Activated T-cell treated with anti-CD3 and anti-CD28 coated beads, Interleukin-2, amount 50 U/mL, for 24 hours (primary cell): Measurements from ENCODE around the gene PPP3CA.
"Not testable (repeated sequence)": the region's sequence is repeated elsewhere in the genome, so short reads cannot be mapped to it uniquely, and the experiment has no call there.

Experiments used
- DNase-seq: peaks from one replicate; pipeline ENCODE4 v3.0.0-alpha.2; 2020
- H3K27ac Mint-ChIP-seq: 2 replicates; pipeline ENCODE4 v1.8.0; 2020; ENCODE audit warnings: mild to moderate bottlenecking, mixed read lengths
- H3K27me3 Mint-ChIP-seq: 2 replicates; pipeline ENCODE4 v1.8.0; 2020; ENCODE audit warnings: mixed read lengths
- H3K36me3 Mint-ChIP-seq: 2 replicates; pipeline ENCODE4 v1.8.0; 2020; ENCODE audit warnings: low read depth, mixed read lengths
- H3K4me1 Mint-ChIP-seq: 2 replicates; pipeline ENCODE4 v1.8.0; 2020; ENCODE audit warnings: low read depth, mixed read lengths
- H3K4me3 Mint-ChIP-seq: 2 replicates; pipeline ENCODE4 v1.8.0; 2020; ENCODE audit warnings: mild to moderate bottlenecking, moderate library complexity, mixed read lengths
- H3K9me3 Mint-ChIP-seq: 2 replicates; pipeline ENCODE4 v1.8.0; 2020; ENCODE audit warnings: mixed read lengths

The PPP3CA gene

GRCh38 chr4:101140228-101140627, 207.1 kb downstream of the PPP3CA start:
- no peak for DNase-seq
- no peak overlapping the region for H3K4me3 Mint-ChIP-seq
- H3K27me3 Mint-ChIP-seq = no peaks in the 10 kb centered on the region
- H3K9me3 Mint-ChIP-seq = no peaks in the 10 kb centered on the region
- H3K27ac Mint-ChIP-seq = no peak overlapping the region
- H3K4me1 Mint-ChIP-seq = peaks cover 51% of the 10 kb centered on the region
- no peaks in the 10 kb centered on the region for H3K36me3 Mint-ChIP-seq

DNA sequence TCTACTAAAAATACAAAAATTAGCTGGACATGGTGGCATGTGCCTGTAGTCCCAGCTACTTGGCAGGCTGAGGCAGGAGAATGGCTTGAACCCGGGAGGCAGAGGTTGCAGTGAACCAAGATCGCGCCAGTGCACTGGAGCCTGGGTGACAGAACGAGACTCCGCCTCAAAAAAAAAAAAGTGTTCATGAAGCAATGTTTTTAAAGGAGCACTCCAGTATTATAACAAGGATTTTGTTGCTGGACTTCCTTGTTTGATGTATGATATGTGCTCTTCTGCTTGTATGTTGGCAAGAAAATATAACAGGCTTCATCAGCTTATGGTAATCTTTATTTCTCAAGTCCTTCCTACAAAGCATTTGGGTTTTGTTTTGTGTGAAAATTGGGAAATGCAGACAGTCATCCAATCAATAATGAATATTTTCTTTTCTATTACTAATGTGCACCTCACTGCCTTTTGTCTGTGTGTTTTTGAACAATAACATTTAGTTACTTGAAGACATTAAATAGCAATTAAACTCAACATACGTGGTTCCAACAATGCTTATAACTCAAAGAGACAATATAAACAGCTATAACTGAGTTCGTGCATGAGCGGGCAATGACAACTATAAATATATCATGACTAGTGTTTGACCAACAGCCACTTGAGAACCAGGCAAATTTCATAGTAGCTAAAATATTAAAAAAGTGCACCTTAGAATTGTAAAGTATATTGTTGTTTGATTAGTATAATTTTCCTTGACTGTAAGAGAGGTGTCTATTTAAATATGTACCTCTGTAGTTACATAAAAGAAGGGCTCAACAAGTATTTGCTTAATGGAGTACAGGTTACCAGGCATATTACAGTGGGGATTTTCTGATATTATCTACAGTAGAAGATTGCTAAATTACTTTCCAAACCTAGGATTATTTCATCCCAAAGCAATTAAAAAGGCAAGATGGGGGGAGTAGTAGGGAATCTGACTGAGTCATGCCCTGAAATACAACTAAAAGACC, 210.7 kb downstream of the PPP3CA start:
- no peaks in the 10 kb centered on the region for H3K27me3 Mint-ChIP-seq
- H3K4me1 Mint-ChIP-seq = peaks cover 34% of the 10 kb centered on the region
- no peak for DNase-seq
- H3K4me3 Mint-ChIP-seq = no peak overlapping the region
- H3K27ac Mint-ChIP-seq = no peak overlapping the region
- peaks cover 9% of the 10 kb centered on the region for H3K36me3 Mint-ChIP-seq
- H3K9me3 Mint-ChIP-seq = peaks cover 10% of the 10 kb centered on the region

DNA sequence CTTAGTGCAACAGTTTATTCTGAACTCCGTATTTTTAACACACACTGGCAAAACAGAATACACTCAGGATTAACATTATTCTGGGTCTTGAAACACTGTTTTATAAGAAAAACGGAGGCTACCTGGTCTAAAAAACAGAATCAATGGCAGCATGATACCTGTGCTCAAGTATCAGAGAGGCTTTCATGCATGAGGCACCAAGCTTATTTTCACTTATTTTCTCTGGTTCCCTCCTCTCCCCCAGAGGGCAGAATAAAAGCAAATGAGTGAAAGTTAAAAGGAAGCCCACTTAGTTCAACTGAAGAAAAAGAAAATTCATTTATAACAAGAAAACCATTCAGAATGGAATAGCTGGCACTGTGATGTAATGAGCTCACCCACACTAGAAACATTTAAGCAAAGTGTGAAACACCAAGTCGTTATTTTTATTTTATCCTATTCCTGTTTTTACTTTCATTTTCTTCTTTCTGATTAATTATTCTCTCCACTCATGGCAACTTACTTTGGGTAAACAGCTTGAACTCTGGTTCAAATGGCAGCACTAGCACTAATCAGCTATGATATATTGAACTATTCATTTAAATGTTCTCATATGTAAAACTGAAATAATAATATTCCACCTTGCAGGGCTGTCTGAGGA, 211.8 kb downstream of the PPP3CA start:
- H3K9me3 Mint-ChIP-seq = peaks cover 11% of the 10 kb centered on the region
- DNase-seq = no peak
- H3K4me1 Mint-ChIP-seq = peaks cover 29% of the 10 kb centered on the region
- H3K27ac Mint-ChIP-seq = no peak overlapping the region
- no peaks in the 10 kb centered on the region for H3K27me3 Mint-ChIP-seq
- H3K4me3 Mint-ChIP-seq = peak overlapping the region; percentile 59
- peaks cover 10% of the 10 kb centered on the region for H3K36me3 Mint-ChIP-seq

DNA sequence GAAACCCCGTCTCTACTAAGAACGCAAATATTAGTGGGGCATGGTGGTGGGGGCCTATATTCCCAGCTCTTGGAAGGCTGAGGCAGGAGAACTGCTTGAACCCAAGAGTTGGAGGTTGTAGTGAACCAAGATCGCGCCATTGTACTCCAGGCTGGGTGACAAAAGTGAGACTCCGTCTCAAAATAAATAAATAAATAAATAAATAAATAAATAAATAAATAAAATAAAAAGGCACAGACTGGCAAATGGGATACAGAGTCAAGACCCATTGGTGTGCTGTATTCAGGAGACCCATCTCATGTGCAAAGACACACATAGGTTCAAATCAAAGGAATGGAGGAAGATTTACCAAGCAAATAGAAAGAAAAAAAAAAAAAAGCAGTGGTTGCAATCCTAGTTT, 216.3 kb downstream of the PPP3CA start:
- peaks cover 27% of the 10 kb centered on the region for H3K4me1 Mint-ChIP-seq

DNA sequence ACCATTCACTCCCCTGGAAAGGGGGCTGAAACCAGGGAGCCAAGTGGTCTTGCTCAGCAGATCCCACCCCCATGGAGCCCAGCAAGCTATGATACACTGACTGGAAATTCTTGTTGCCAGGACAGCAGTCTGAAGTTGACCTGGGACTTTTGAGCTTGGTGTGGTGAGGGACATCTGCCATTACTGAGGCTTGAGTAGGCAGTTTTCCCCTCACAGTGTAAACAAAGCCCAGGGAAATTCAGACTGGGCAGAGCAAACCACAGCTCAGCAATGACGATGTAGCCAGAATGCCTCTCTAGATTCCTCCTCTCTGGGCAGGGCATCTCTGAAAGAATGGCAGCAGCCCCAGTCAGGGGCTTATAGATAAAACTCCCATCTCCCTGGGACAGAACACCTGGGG, 218.4 kb downstream of the PPP3CA start:
- H3K36me3 Mint-ChIP-seq = peaks cover 10% of the 10 kb centered on the region
- DNase-seq, H3K27me3 Mint-ChIP-seq, H3K27ac Mint-ChIP-seq, H3K4me3 Mint-ChIP-seq: not testable (repeated sequence)
- H3K9me3 Mint-ChIP-seq = peaks cover 13% of the 10 kb centered on the region
- peaks cover 23% of the 10 kb centered on the region for H3K4me1 Mint-ChIP-seq

More for the DNA sequence above, 216.3 kb downstream of the PPP3CA start:
- not testable (repeated sequence) for DNase-seq, H3K27ac Mint-ChIP-seq, H3K4me3 Mint-ChIP-seq, H3K27me3 Mint-ChIP-seq
- Mint-ChIP-seq H3K9me3 (peaks cover 16% of the 10 kb centered on the region), H3K36me3 (peaks cover 14% of the 10 kb centered on the region)

GRCh38 chr4:101128473-101128872, 218.9 kb downstream of the PPP3CA start:
- no peak for DNase-seq
- Mint-ChIP-seq H3K9me3 (peaks cover 13% of the 10 kb centered on the region), H3K27me3 (no peaks in the 10 kb centered on the region), H3K4me3 (no peak overlapping the region), H3K4me1 (peaks cover 26% of the 10 kb centered on the region), H3K36me3 (peaks cover 10% of the 10 kb centered on the region), H3K27ac (no peak overlapping the region)

DNA sequence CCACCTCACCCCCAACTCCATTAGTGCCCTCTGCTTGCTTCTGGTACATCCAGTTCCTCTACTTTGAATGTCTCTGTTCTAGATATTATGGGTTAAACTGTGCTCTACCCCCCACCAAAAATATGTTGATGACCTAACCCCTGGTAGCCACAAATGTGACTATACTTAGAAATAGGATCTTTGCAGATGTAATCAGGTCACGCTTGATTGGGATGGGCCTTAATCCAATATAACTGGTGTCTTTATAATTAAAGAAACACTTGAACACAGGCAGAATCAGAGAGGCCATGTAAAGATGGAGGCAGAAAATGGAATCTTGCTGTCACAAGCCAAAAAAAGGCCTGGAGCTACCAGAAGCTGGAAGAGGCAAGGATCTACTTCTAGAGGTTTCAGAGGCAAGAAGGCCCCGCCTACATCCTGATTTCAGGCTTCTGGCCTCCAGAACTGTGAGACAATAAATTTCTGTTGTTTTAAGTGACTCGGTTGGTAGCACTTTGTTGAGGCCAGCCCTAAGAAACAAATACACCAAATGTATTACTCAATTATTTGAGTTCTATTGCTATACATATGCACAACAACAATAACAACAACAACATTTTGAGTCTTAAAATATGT, 220.0 kb downstream of the PPP3CA start:
- DNase-seq = no peak
- Mint-ChIP-seq H3K36me3 (peaks cover 7% of the 10 kb centered on the region), H3K9me3 (peaks cover 10% of the 10 kb centered on the region), H3K27ac (no peak overlapping the region), H3K4me3 (no peak overlapping the region), H3K4me1 (peaks cover 33% of the 10 kb centered on the region), H3K27me3 (no peaks in the 10 kb centered on the region)

DNA sequence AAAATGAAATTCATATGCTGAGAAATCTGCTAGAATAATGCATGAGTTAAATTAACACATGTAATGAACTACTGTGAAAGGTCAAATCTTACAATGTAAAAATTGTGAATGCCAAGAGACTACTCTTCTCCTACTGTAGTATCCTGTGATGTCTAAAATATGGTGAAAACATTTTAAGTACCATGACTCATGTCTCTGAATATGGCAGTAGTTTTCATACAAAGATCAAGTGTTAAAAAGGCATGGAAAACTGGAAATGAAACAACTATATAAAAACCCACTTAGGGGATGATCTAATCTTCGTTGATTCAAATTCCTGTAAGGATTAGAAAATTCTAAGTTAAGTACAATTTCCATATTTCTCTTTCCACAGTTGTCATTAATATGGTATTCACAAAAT, 221.3 kb downstream of the PPP3CA start:
- Mint-ChIP-seq H3K4me3 (no peak overlapping the region), H3K27ac (no peak overlapping the region), H3K36me3 (peaks cover 5% of the 10 kb centered on the region), H3K27me3 (no peaks in the 10 kb centered on the region), H3K4me1 (peaks cover 32% of the 10 kb centered on the region), H3K9me3 (peaks cover 6% of the 10 kb centered on the region)
- no peak for DNase-seq

DNA sequence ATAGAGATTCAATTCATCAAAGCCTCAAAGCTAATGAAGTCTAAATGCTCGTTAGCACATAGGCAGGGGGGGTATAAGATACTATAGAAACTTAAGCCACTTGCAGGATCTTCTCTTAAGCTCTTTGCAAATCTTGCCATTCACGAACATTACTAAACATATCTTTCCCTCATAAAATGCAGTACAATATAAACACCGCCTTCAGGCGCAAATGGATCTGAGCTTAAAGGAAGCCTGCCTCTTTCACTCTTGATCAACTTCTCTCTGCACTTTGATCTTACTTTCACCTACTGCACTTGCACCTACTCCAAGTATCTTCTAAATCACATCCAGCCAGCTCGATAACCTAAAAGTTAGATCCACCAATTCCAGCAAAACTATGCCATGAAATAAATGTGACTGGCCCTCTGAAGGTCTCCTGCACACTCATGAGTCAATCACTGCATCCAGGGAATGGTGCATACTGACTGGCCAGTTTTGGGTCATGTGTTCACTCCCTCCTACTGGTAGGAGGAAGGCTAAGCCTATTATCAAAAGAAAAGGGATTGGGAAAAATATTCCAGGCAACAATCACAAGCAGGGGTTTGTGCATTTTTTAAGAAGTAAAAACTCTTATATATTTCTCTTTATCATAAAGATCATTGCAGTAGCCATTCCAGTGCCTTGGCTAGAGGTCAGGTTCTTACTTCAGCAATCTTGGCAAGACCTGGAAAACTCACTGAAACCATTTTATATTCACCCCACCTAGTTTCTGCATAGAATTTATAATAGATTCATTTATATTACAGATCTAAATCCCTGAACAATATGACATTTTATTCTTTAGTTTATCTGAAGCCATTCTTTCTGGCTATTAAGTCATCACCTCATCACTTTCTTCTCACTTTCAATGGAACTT, 222.0 kb downstream of the PPP3CA start:
- no peak overlapping the region for H3K27ac Mint-ChIP-seq
- H3K27me3 Mint-ChIP-seq = no peaks in the 10 kb centered on the region
- H3K9me3 Mint-ChIP-seq = peaks cover 5% of the 10 kb centered on the region

DNA sequence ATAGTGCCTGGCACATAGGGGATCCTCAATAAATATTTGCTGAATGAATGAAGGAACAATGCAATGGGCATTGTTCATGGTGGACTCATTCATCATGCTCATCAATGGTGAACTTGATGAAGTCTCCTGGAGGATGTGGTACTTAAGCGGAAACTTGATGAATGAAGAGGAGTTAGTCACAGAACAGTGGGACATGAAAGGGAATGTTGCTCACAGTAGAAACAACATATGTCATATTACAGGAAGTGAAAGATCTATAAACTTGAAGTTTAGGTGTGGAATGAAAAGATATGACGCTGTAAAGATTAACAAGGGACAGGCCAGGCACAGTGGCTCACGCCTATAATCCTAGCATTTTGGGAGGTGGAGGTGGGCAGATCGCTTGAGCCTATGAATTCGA, 224.1 kb downstream of the PPP3CA start:
- no peak overlapping the region for H3K27ac Mint-ChIP-seq
- no peak for DNase-seq
- H3K4me1 Mint-ChIP-seq = peaks cover 33% of the 10 kb centered on the region
- no peaks in the 10 kb centered on the region for H3K9me3 Mint-ChIP-seq
- no peaks in the 10 kb centered on the region for H3K36me3 Mint-ChIP-seq
- no peaks in the 10 kb centered on the region for H3K27me3 Mint-ChIP-seq
- no peak overlapping the region for H3K4me3 Mint-ChIP-seq

More for the DNA sequence above, 222.0 kb downstream of the PPP3CA start:
- peaks cover 32% of the 10 kb centered on the region for H3K4me1 Mint-ChIP-seq
- H3K4me3 Mint-ChIP-seq = no peak overlapping the region
- peaks cover 4% of the 10 kb centered on the region for H3K36me3 Mint-ChIP-seq
- no peak for DNase-seq

DNA sequence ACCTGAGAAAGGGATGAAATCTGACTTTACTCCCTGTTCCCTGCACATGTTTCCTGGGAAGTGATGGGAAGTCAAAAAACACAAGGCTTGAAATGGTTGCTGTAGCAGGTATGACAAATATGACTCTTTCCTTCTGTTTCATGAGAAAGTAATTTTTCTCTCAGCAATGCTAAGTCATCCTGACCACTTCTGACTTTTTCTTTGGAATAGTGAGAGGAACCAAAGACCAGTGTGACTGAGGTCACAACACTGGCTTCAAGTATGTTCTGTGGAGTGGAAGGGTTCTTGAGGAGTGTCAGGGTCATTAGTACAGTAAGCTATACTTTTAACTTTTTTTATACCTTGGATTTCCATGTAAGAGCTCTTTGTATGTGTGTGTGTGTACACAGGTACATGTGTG, 225.3 kb downstream of the PPP3CA start:
- H3K36me3 Mint-ChIP-seq = no peaks in the 10 kb centered on the region
- no peak overlapping the region for H3K4me3 Mint-ChIP-seq
- DNase-seq = no peak
- H3K27me3 Mint-ChIP-seq = no peaks in the 10 kb centered on the region
- H3K27ac Mint-ChIP-seq = no peak overlapping the region
- no peaks in the 10 kb centered on the region for H3K9me3 Mint-ChIP-seq
- peaks cover 27% of the 10 kb centered on the region for H3K4me1 Mint-ChIP-seq

- H3K4me1 Mint-ChIP-seq = peaks cover 14% of the 10 kb centered on the region
- H3K27me3 Mint-ChIP-seq = no peaks in the 10 kb centered on the region
- H3K9me3 Mint-ChIP-seq = no peaks in the 10 kb centered on the region
- no peak overlapping the region for H3K27ac Mint-ChIP-seq
- H3K4me3 Mint-ChIP-seq = no peak overlapping the region
- no peaks in the 10 kb centered on the region for H3K36me3 Mint-ChIP-seq
- DNase-seq = no peak
Measured at GRCh38 chr4:101119141-101119540, 228.2 kb downstream of the PPP3CA start.

- Mint-ChIP-seq H3K4me1 (peaks cover 12% of the 10 kb centered on the region), H3K9me3 (no peaks in the 10 kb centered on the region), H3K27me3 (no peaks in the 10 kb centered on the region), H3K36me3 (no peaks in the 10 kb centered on the region), H3K27ac (no peak overlapping the region), H3K4me3 (no peak overlapping the region)
- DNase-seq = no peak
Measured at GRCh38 chr4:101118617-101119016, 228.7 kb downstream of the PPP3CA start.

DNA sequence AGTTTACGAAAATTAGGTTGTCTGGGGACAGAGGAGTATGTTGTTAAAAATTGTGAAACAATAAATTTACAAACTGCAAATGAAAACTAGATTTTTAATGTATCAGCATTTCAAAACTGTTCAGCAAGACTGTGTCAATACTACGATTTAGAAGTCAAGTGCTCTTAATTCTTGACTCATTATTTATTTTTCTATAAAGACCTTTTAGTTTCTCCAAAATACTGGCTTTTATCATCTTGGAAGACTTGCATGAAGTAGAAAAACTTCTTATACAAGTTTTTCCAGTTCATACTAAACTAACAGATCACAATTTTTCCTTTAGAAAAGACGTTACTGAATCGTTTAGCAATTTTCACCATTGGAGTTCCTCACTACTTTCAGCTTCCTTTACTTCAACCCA, 231.4 kb downstream of the PPP3CA start:
- H3K27me3 Mint-ChIP-seq = no peaks in the 10 kb centered on the region
- no peaks in the 10 kb centered on the region for H3K9me3 Mint-ChIP-seq
- no peak overlapping the region for H3K4me3 Mint-ChIP-seq
- H3K4me1 Mint-ChIP-seq = peaks cover 2% of the 10 kb centered on the region
- H3K36me3 Mint-ChIP-seq = no peaks in the 10 kb centered on the region
- H3K27ac Mint-ChIP-seq = no peak overlapping the region
- DNase-seq = no peak
